Muscle layer of duodenum (tissue), 2 donors: ENCODE results near the gene PTPRG.

Experiments used
- H3K27ac ChIP-seq: one replicate; pipeline ENCODE4 v1.7.0; 2013; ENCODE audit warnings: mild to moderate bottlenecking, low read length
- H3K27me3 ChIP-seq: one replicate; pipeline ENCODE4 v1.7.0; 2013; ENCODE audit warnings: low read depth, mild to moderate bottlenecking, control low read depth, low read length
- H3K36me3 ChIP-seq, 2 donors: one replicate each; pipeline ENCODE4 v1.7.0; 2013; ENCODE audit warnings: low read length in 2 of 2, control low read depth in 1 of 2, mild to moderate bottlenecking in 1 of 2; ENCODE audit not compliant: insufficient read depth in 2 of 2, control insufficient read depth in 1 of 2
- H3K4me1 ChIP-seq, 2 donors: one replicate each; pipeline ENCODE4 v1.7.0; 2013; ENCODE audit warnings: low read length in 2 of 2, mild to moderate bottlenecking in 2 of 2, control low read depth in 1 of 2, moderate library complexity in 1 of 2; ENCODE audit not compliant: insufficient read depth in 2 of 2, control insufficient read depth in 1 of 2
- H3K4me3 ChIP-seq, 2 donors: one replicate each; pipeline ENCODE4 v1.7.0; 2013; ENCODE audit warnings: low read length in 2 of 2, low read depth in 1 of 2, mild to moderate bottlenecking in 1 of 2
- H3K9me3 ChIP-seq, 2 donors: one replicate each; pipeline ENCODE4 v1.7.0; 2013; ENCODE audit warnings: low read length in 2 of 2, control low read depth in 1 of 2, mild to moderate bottlenecking in 1 of 2; ENCODE audit not compliant: control insufficient read depth in 1 of 2
- donor health status: healthy.

PTPRG gene

GRCh38 chr3:61646360-61646759 is 85.0 kb downstream of the PTPRG start:
- Histone ChIP-seq H3K4me3 (no peak overlapping the region), H3K27me3 (no peaks in the 10 kb centered on the region), H3K9me3 (no peaks in the 10 kb centered on the region), H3K27ac (no peak overlapping the region), H3K36me3 (no peaks in the 10 kb centered on the region), H3K4me1 (peaks cover 0 to 14% of the 10 kb centered on the region in 2 donors)

- Histone ChIP-seq H3K27me3 (no peaks in the 10 kb centered on the region), H3K27ac (no peak overlapping the region), H3K4me1 (peaks cover 0 to 14% of the 10 kb centered on the region in 2 donors), H3K36me3 (no peaks in the 10 kb centered on the region), H3K9me3 (no peaks in the 10 kb centered on the region), H3K4me3 (no peak overlapping the region)
Observed at GRCh38 chr3:61646851-61647525, 85.6 kb downstream of the PTPRG start.

GRCh38 chr3:61648481-61648880 is 87.1 kb downstream of the PTPRG start:
- Histone ChIP-seq H3K27ac (no peak overlapping the region), H3K4me3 (no peak overlapping the region), H3K4me1 (peaks cover 0 to 14% of the 10 kb centered on the region in 2 donors), H3K36me3 (no peaks in the 10 kb centered on the region), H3K27me3 (no peaks in the 10 kb centered on the region), H3K9me3 (no peaks in the 10 kb centered on the region)

DNA sequence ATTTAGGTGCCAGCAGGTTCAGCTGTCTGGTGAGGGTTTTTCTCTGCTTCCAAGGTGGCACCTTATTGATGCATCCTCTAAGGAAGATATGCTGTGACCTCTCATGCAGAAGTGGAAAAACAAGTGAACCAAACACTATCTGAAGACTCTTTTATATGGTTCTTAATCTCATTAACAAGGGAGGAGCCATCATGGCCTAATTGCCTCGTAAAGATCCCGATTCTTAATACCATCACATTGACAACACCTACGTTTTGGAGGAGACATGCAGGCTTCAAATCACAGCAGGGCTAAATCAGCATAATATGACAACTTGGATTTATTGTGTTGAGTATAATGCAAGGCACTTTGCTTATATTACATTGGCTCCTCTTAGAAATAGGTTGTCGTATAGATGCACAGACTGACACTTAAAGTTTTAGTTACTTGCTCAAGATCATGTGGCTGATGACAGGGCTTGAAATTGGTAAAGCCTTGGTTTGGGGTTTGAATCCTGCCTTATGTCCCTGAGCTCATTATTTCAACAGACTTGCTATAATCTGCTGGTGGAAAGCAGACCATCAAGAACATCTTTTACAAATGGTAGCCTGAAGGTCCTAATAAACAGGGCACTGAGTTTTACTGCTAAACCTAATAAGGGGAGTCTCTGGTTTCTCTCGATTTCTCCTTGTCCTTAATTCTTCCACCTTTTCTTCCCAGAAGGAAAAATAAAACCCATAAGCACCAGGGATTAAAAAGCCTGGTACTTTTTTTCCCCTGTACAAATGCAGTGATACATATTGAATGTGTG is 88.2 kb downstream of the PTPRG start:
- no peak overlapping the region for H3K4me3 ChIP-seq
- H3K27ac ChIP-seq: peak overlapping the region; percentile 0
- H3K9me3 ChIP-seq: no peaks in the 10 kb centered on the region
- peaks cover 0 to 14% of the 10 kb centered on the region in 2 donors for H3K4me1 ChIP-seq
- no peaks in the 10 kb centered on the region for H3K36me3 ChIP-seq
- no peaks in the 10 kb centered on the region for H3K27me3 ChIP-seq

- Histone ChIP-seq H3K27me3 (no peaks in the 10 kb centered on the region), H3K36me3 (no peaks in the 10 kb centered on the region), H3K4me1 (peaks cover 0 to 14% of the 10 kb centered on the region in 2 donors), H3K4me3 (no peak overlapping the region), H3K9me3 (no peaks in the 10 kb centered on the region), H3K27ac (peak overlapping the region; percentile 45)
Observed at GRCh38 chr3:61650276-61650675, 88.9 kb downstream of the PTPRG start.

DNA sequence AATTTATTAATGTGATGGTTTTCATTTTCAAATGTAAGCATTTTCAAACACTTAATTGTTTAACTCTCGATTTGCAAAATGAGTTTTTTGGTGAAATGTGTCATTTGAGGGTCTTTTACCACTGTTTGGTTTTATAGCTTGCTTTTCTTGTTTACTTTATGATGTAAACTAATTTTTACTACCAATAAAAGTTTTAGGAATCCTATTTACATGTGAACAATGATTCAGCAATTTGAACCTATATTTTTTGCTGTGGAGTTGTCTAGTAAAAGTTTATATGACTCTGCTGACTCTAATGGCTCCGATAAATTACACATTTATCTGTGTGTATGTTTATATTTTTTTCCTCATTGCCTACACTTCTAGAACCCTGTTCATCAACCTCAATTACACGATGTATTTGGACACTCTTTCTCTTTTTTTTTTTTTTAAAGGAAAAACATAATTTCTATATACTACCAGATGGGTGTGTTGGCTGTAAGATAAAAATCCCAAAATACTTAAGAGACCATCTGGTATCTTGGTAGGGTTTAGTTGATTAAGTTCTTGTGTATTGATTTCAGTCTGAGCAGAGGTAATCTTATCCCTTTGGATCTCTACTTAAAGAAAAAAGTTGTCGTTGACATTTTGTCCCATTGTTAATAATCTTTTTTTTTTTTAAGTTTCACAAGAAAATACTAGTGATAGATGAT is 89.5 kb downstream of the PTPRG start:
- Histone ChIP-seq H3K36me3 (no peaks in the 10 kb centered on the region), H3K27me3 (no peaks in the 10 kb centered on the region), H3K4me1 (peaks cover 0 to 14% of the 10 kb centered on the region in 2 donors), H3K27ac (peak overlapping the region; percentile 45), H3K4me3 (no peak overlapping the region), H3K9me3 (no peaks in the 10 kb centered on the region)

- H3K9me3 ChIP-seq: no peaks in the 10 kb centered on the region
- no peak overlapping the region for H3K4me3 ChIP-seq
- H3K27me3 ChIP-seq: no peaks in the 10 kb centered on the region
- H3K27ac ChIP-seq: no peak overlapping the region
- no peaks in the 10 kb centered on the region for H3K36me3 ChIP-seq
- H3K4me1 ChIP-seq: no peaks in the 10 kb centered on the region
Observed at GRCh38 chr3:61657689-61658088, 96.3 kb downstream of the PTPRG start.

- H3K4me3 ChIP-seq: no peak overlapping the region
- H3K27me3 ChIP-seq: no peaks in the 10 kb centered on the region
- no peaks in the 10 kb centered on the region for H3K9me3 ChIP-seq
- H3K27ac ChIP-seq: no peak overlapping the region
- H3K36me3 ChIP-seq: no peaks in the 10 kb centered on the region
- H3K4me1 ChIP-seq: peaks cover 0 to 11% of the 10 kb centered on the region in 2 donors
Observed at GRCh38 chr3:61662861-61663260, 101.5 kb downstream of the PTPRG start.

- Histone ChIP-seq H3K9me3 (no peaks in the 10 kb centered on the region), H3K36me3 (no peaks in the 10 kb centered on the region), H3K4me3 (no peak overlapping the region), H3K4me1 (peaks cover 0 to 11% of the 10 kb centered on the region in 2 donors), H3K27me3 (no peaks in the 10 kb centered on the region), H3K27ac (no peak overlapping the region)
Observed at GRCh38 chr3:61663356-61664104, 102.2 kb downstream of the PTPRG start.

DNA sequence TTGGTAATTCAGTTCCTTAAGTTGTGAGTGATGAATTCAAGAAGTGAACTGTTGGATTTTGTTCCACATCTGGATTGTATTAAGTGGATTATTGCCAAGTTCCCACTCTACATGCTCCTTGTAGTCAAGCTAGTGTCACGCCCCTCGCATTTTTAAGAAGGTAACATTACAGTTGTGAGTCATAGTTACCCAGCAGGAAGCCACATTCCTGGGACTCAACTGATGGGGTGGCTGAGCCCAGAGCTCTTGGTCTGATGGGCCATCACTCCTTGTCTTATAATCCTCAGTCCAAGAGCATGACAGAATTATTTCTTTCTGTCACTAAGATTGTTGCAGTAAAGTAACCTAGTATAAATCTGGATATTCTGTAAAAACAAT is 102.7 kb downstream of the PTPRG start:
- H3K9me3 ChIP-seq: no peaks in the 10 kb centered on the region
- H3K4me3 ChIP-seq: no peak overlapping the region
- H3K36me3 ChIP-seq: no peaks in the 10 kb centered on the region
- H3K27me3 ChIP-seq: no peaks in the 10 kb centered on the region
- H3K27ac ChIP-seq: no peak overlapping the region
- peaks cover 0 to 16% of the 10 kb centered on the region in 2 donors for H3K4me1 ChIP-seq

DNA sequence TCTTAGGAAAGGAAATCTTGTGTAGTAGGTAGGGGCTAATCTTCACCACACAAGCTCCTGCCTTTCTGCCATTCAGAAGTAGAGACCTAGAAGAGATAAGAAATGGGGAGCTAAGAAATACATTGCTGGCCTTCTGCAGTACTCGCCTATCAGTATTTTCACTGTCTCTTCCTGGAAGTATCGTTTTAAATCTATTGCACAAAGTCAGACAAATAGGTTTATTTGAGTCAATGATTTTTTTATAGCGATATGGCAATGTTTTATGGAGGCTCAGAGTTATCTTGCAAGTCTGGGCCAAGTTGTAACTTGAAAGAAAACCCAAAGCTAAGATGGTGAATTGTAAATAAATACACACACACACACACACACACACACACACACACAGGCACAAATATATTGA is 103.8 kb downstream of the PTPRG start:
- Histone ChIP-seq H3K9me3 (no peaks in the 10 kb centered on the region), H3K27ac (no peak overlapping the region), H3K36me3 (no peaks in the 10 kb centered on the region), H3K27me3 (no peaks in the 10 kb centered on the region), H3K4me1 (peaks cover 0 to 21% of the 10 kb centered on the region in 2 donors), H3K4me3 (no peak overlapping the region)
